ENCODE results near the gene DCAF11.

The DCAF11 gene

GRCh38 chr14:24127673-24128072 is 13.1 kb downstream of the DCAF11 start (continued):
- TF ChIP-seq, protein P1, sequence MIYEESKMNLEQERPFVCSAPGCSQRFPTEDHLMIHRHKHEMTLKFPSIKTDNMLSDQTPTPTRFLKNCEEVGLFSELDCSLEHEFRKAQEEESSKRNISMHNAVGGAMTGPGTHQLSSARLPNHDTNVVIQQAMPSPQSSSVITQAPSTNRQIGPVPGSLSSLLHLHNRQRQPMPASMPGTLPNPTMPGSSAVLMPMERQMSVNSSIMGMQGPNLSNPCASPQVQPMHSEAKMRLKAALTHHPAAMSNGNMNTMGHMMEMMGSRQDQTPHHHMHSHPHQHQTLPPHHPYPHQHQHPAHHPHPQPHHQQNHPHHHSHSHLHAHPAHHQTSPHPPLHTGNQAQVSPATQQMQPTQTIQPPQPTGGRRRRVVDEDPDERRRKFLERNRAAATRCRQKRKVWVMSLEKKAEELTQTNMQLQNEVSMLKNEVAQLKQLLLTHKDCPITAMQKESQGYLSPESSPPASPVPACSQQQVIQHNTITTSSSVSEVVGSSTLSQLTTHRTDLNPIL (CRISPR knock-in tag; IDR thresholded peaks at IDR 0.05; ENCODE audit: low read depth): no peak
- no peak for TF ChIP-seq GLIS3 (CRISPR knock-in tag; IDR thresholded peaks at IDR 0.05)
- TF ChIP-seq CSRNP3 (CRISPR knock-in tag; IDR thresholded peaks at IDR 0.05): no peak

DNA sequence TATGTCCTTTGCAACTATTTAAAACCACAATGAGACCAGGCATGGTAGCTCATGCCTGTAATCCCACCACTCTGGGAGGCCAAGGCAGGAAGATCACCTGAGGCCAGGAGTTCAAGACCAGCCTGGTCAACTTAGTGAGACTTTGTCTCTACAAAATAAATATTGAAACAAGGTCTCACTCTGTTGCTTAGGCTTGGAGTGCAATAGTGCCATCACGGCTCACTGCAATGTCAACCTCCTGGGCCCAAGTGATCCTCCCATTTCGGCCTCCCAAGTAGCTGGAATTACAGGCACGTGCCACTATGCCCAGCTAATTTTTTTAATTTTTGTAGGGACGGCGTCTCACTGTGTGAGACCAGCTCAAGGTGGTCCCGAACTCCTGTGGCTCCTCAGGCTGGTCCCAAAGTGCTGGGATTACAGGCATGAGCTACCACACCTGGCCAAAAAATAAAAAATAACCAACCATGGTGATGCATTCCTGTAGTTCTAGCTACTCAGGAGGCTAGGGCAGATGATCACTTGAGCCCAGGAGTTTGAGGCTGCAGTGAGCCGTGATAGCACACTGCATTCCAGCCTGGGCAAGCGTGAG is 14.9 kb downstream of the DCAF11 start:
- no peak for ATAC-seq
- TF ChIP-seq ZNF8 (CRISPR knock-in tag; IDR thresholded peaks at IDR 0.05) (no peak), POU6F1 (CRISPR knock-in tag; IDR thresholded peaks at IDR 0.05; ENCODE audit: borderline replicate concordance, low read depth) (no peak), PPARA (CRISPR knock-in tag; IDR thresholded peaks at IDR 0.05; ENCODE audit: borderline replicate concordance) (no peak), OSR1 (CRISPR knock-in tag; IDR thresholded peaks at IDR 0.05) (no peak), CSRNP3 (CRISPR knock-in tag; IDR thresholded peaks at IDR 0.05) (no peak), TCF4 (CRISPR knock-in tag; IDR thresholded peaks at IDR 0.05; ENCODE audit: borderline replicate concordance) (no peak), ZC3H10 (CRISPR knock-in tag; IDR thresholded peaks at IDR 0.05) (no peak), RARB (CRISPR knock-in tag; IDR thresholded peaks at IDR 0.05) (no peak), SNAI2 (CRISPR knock-in tag; IDR thresholded peaks at IDR 0.05) (no peak), TOX (CRISPR knock-in tag; IDR thresholded peaks at IDR 0.05; ENCODE audit: borderline replicate concordance) (no peak), CSDC2 (CRISPR knock-in tag; IDR thresholded peaks at IDR 0.05) (no peak), TSHZ2 (CRISPR knock-in tag; IDR thresholded peaks at IDR 0.05) (no peak)

DNA sequence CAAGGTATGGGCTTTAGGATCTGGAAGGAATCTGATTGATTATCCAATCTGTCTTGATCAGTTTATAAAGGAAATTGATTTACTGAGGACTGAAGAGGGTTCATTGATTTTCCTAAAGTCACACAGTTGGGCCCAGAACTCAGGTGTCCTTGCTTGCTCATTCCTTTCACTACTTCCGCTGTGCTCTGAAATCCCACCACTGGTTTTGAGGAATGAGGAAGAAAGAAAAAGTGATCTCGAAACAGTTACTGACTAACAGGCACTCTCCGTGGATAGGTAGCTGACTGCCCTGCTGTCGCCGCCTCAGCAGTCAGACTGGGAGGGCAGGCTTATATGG is 15.8 kb downstream of the DCAF11 start, which contains the start of gene FITM1:
Gene FITM1 (plus strand): TSS at position 280 of the 337 bp plus-strand sequence. CDS start 905 bp downstream, outside the sequence.
- TF ChIP-seq ISL1 (CRISPR knock-in tag; IDR thresholded peaks at IDR 0.05) (no peak), TCF4 (CRISPR knock-in tag; IDR thresholded peaks at IDR 0.05; ENCODE audit: borderline replicate concordance) (no peak), OSR1 (CRISPR knock-in tag; IDR thresholded peaks at IDR 0.05) (no peak), GLIS3 (CRISPR knock-in tag; IDR thresholded peaks at IDR 0.05) (no peak), BACH2 (CRISPR knock-in tag; IDR thresholded peaks at IDR 0.05; ENCODE audit: borderline replicate concordance) (no peak), CSRNP3 (CRISPR knock-in tag; IDR thresholded peaks at IDR 0.05) (no peak), SNAI2 (CRISPR knock-in tag; IDR thresholded peaks at IDR 0.05) (no peak), ZNF8 (CRISPR knock-in tag; IDR thresholded peaks at IDR 0.05) (no peak)
- TF ChIP-seq, protein P1 (CRISPR knock-in tag; IDR thresholded peaks at IDR 0.05; ENCODE audit: low read depth): no peak
- TF ChIP-seq, protein P2, sequence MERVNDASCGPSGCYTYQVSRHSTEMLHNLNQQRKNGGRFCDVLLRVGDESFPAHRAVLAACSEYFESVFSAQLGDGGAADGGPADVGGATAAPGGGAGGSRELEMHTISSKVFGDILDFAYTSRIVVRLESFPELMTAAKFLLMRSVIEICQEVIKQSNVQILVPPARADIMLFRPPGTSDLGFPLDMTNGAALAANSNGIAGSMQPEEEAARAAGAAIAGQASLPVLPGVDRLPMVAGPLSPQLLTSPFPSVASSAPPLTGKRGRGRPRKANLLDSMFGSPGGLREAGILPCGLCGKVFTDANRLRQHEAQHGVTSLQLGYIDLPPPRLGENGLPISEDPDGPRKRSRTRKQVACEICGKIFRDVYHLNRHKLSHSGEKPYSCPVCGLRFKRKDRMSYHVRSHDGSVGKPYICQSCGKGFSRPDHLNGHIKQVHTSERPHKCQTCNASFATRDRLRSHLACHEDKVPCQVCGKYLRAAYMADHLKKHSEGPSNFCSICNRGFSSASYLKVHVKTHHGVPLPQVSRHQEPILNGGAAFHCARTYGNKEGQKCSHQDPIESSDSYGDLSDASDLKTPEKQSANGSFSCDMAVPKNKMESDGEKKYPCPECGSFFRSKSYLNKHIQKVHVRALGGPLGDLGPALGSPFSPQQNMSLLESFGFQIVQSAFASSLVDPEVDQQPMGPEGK (CRISPR knock-in tag; IDR thresholded peaks at IDR 0.05; ENCODE audit: borderline replicate concordance): no peak
- no peak for ATAC-seq
